Stomach (tissue), 9 donors: ENCODE results near the gene SH2D5. TPM values are rescaled to one million over a fixed set of nuclear protein-coding genes. Genes with fewer than 3 reads are reported as not detected.

Experiments used
- DNase-seq, 2 donors: peaks; one replicate each; pipeline versions ENCODE4 v3.0.0 to v3.0.0-alpha.2; 2013 to 2019
- H3K27ac ChIP-seq, 5 donors: fragments of 200-600 bp in 4 of 5; sonication (generic) in 4 of 5; one replicate each; pipeline ENCODE4 v1.5.1; 2013 to 2019; ENCODE audit warnings: mild to moderate bottlenecking in 1 of 5, moderate library complexity in 1 of 5
- H3K27me3 ChIP-seq, 3 donors: fragments of 200-600 bp; sonication (generic); one replicate each; pipeline ENCODE4 v1.5.1; 2017 to 2019; ENCODE audit warnings: mixed run types in 1 of 3
- H3K36me3 ChIP-seq, 4 donors: fragments of 200-600 bp; sonication (generic); 1 replicate in 3 of 4; 2 replicates in 1 of 4; pipeline ENCODE4 v1.5.1; 2016 to 2019
- H3K4me1 ChIP-seq, 4 donors: fragments of 200-600 bp; sonication (generic); one replicate each; pipeline ENCODE4 v1.5.1; 2016 to 2019
- H3K4me3 ChIP-seq, 4 donors: fragments of 200-600 bp; sonication (generic) in 3 of 4; one replicate each; pipeline ENCODE4 v1.5.1; 2016 to 2019; ENCODE audit warnings: mild to moderate bottlenecking in 1 of 4
- H3K9me3 ChIP-seq, 4 donors: fragments of 200-600 bp; sonication (generic); one replicate each; pipeline ENCODE4 v1.5.1; 2016 to 2019
- EP300 ChIP-seq: sonication (generic); formaldehyde crosslinking; IDR thresholded peaks from one replicate; pipeline ENCODE4 v1.6.1; 2017; ENCODE audit warnings: antibody characterized with exemption
- POLR2A ChIP-seq, 4 donors: fragments of 450-650 bp; IDR thresholded peaks; one replicate each; pipeline ENCODE4 v1.6.1; 2016; ENCODE audit warnings: antibody characterized with exemption in 4 of 4, control low read depth in 2 of 4, mild to moderate bottlenecking in 1 of 4, moderate library complexity in 1 of 4
- POLR2AphosphoS5 ChIP-seq, 3 donors: sonication (generic); formaldehyde crosslinking; IDR thresholded peaks; one replicate each; pipeline ENCODE4 v1.6.1; 2016; ENCODE audit warnings: antibody characterized with exemption in 3 of 3
- WGBS, 5 donors: extraction: QIAGEN DNeasy Blood & Tissue Kit in 3 of 5; methylation state at CpG; one replicate each; pipeline versions ENCODE4 v1.1.5 to v1.1.7; 2013 to 2018; 5-methylcytosine and 5-hydroxymethylcytosine counted together
- intact Hi-C: fragments of 100-400 bp; cut with DNase I; formaldehyde crosslinking; loops from one replicate; pipeline ENCODE4 v1.15.1; 2023; ENCODE audit warnings: low total_unique reads
- polyA plus RNA-seq, 3 donors: library from polyadenylated mRNA; stranded (reverse); fragments of 200-250 nt; gene quantifications; one replicate each; pipeline ENCODE4 v1.2.3, GENCODE V29; 2013
- total RNA-seq, 5 donors: library from RNA; depleted of rRNA; stranded (reverse); fragments of >200 nt; gene quantifications; one replicate each; pipeline versions ENCODE4 v1.1.0 to v1.2.3, GENCODE V29; 2014 to 2016
- TF ChIP-seq, protein P1 (sequence below), 7 experiments: fragments of 450-650 bp in 4 of 7; fragments of 200-600 bp in 3 of 7; sonication (generic) in 3 of 7; IDR thresholded peaks; one replicate each; pipeline ENCODE4 v1.5.1; 2016 to 2019; ENCODE audit warnings: antibody characterized with exemption in 7 of 7, control low read depth in 2 of 7, mild to moderate bottlenecking in 1 of 7
- donor health status: healthy with polysubstance abuse.
- donor health status: Bipolar disorder and iron deficiency.
- donor health status: healthy.

SH2D5 gene
- total and polyA plus RNA-seq, 8 donors = 0.18 to 7.0 (median 0.36) TPM; not detected in 4

DNA sequence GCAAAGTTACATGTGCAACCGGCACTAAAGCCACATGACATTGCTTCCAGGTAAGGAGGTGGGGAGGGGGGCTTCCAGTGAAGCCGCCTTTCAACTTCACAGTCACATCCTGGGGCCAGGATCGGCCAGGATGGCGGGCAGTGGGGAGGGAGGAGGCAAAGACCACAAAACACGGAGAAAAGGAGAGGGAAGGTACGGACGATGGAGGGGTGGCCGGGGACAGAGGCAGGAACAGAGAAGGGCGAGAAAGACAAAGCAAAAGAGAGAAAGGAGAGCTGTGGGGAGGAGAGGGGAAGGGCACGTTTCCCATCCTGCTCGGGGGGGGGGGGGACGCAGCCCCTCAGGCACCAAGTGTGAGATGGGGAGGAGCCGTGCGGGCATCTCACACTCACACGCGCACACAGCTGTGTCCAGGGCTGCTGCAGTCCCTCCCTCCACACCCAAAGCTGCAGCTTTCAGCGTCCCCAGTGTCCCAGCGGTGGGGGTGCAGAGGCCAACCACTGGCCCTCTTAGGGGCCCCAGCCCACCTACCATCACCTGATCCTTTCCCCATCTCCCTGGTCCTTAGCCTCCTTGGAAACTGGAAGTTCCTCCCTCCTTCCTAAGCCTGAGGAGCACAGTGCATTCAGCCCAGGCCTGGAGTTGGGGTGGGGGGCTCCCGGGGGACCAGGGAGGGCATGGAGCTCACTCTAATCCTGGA is 2.4 kb downstream of the SH2D5 start:
- WGBS, 5 donors = 11 to 17% (median 15%) methylated on average over 16 to 19 of the region's 19 CpGs
- H3K27ac ChIP-seq = no peak overlapping the region
- H3K4me1 ChIP-seq = peaks cover 26 to 42% (median 28%) of the 10 kb centered on the region in 4 donors
- no peaks in the 10 kb centered on the region for H3K9me3 ChIP-seq
- H3K36me3 ChIP-seq = no peaks in the 10 kb centered on the region
- peaks cover 0 to 55% (median 51%) of the 10 kb centered on the region in 3 donors for H3K27me3 ChIP-seq
- no peak for TF ChIP-seq POLR2A (IDR thresholded peaks at IDR 0.05)
- TF ChIP-seq, protein P1, sequence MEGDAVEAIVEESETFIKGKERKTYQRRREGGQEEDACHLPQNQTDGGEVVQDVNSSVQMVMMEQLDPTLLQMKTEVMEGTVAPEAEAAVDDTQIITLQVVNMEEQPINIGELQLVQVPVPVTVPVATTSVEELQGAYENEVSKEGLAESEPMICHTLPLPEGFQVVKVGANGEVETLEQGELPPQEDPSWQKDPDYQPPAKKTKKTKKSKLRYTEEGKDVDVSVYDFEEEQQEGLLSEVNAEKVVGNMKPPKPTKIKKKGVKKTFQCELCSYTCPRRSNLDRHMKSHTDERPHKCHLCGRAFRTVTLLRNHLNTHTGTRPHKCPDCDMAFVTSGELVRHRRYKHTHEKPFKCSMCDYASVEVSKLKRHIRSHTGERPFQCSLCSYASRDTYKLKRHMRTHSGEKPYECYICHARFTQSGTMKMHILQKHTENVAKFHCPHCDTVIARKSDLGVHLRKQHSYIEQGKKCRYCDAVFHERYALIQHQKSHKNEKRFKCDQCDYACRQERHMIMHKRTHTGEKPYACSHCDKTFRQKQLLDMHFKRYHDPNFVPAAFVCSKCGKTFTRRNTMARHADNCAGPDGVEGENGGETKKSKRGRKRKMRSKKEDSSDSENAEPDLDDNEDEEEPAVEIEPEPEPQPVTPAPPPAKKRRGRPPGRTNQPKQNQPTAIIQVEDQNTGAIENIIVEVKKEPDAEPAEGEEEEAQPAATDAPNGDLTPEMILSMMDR (IDR thresholded peaks at IDR 0.05) = no peak
- intact Hi-C loops = no loop called here
- no peak for DNase-seq
- H3K4me3 ChIP-seq = no peak overlapping the region

GRCh38 chr1:20729155-20729931 is 3.2 kb downstream of the SH2D5 start:
- intact Hi-C loops = no loop called here
- Histone ChIP-seq H3K4me3 (no peak overlapping the region), H3K36me3 (no peaks in the 10 kb centered on the region), H3K27me3 (peaks cover 0 to 55% (median 51%) of the 10 kb centered on the region in 3 donors), H3K9me3 (no peaks in the 10 kb centered on the region), H3K27ac (no peak overlapping the region), H3K4me1 (peaks cover 26 to 42% (median 28%) of the 10 kb centered on the region in 4 donors)
- WGBS, 5 donors = 50 to 64% (median 53%) methylated on average over 8 to 14 of the region's 14 CpGs
- TF ChIP-seq EP300 (no peak), POLR2AphosphoS5 (IDR thresholded peaks at IDR 0.05) (no peak), POLR2A (IDR thresholded peaks at IDR 0.05) (no peak)
- TF ChIP-seq, protein P1 (IDR thresholded peaks at IDR 0.05) = no peak
- DNase-seq = no peak

DNA sequence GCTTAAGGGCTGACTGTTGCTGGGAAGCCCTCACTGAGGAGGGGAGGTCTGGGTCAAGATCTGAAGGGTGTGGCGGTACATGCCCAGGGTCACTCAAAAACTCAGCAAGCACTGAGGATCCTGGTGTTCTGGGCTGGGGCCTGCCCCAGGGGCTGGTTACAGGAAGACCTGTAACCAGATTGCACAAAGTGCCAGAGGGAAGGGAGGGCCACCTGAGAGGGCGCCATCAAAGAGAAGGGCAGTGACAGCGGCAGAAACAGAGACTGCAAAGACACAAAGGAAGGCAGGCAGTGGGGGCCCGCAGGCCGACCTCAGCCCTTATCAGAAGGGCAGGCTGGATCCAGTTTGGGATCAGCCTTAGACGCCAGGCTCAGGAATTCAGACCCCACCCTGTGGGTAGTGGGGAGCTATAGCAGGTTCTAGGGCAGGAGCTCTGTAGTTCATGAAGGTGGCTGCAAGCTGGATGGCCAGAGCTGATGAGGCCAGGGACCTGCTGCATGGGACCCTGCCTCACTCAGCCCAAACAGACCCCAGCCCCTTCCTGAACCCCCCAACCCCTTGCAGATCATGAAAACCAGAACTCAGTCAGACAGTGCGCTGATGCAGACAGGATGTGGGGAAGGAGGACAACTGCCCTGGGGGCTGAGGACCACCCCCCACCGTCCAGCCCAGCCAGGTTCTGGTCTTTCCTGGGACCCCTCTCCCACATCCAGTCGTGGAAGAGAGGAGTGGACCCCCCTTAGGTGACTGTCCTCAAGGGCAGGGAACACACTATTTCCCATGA is 3.9 kb downstream of the SH2D5 start:
- Histone ChIP-seq H3K4me1 (peaks cover 24 to 37% (median 25%) of the 10 kb centered on the region in 4 donors), H3K4me3 (no peak overlapping the region), H3K36me3 (no peaks in the 10 kb centered on the region), H3K27me3 (peaks cover 0 to 55% (median 51%) of the 10 kb centered on the region in 3 donors), H3K27ac (no peak overlapping the region), H3K9me3 (no peaks in the 10 kb centered on the region)
- DNase-seq = peak in 1 of 2 donors; percentile 21
- 52 to 60% (median 54%) methylated on average over 8 to 9 of the region's 9 CpGs for WGBS, 5 donors
- TF ChIP-seq POLR2AphosphoS5 (IDR thresholded peaks at IDR 0.05) (no peak), POLR2A (IDR thresholded peaks at IDR 0.05) (no peak), EP300 (no peak)
- TF ChIP-seq, protein P1 (IDR thresholded peaks at IDR 0.05) = no peak
- intact Hi-C loops = no loop called here

GRCh38 chr1:20727746-20728316 is 4.7 kb downstream of the SH2D5 start:
- Histone ChIP-seq H3K36me3 (no peaks in the 10 kb centered on the region), H3K27ac (no peak overlapping the region), H3K4me3 (no peak overlapping the region), H3K4me1 (peaks cover 17 to 30% (median 17%) of the 10 kb centered on the region in 4 donors), H3K27me3 (peaks cover 0 to 55% (median 50%) of the 10 kb centered on the region in 3 donors), H3K9me3 (no peaks in the 10 kb centered on the region)
- TF ChIP-seq POLR2AphosphoS5 (IDR thresholded peaks at IDR 0.05) = no peak
- TF ChIP-seq, protein P1 (IDR thresholded peaks at IDR 0.05) = no peak
- TF ChIP-seq EP300 = no peak
- no peak for TF ChIP-seq POLR2A (IDR thresholded peaks at IDR 0.05)
- intact Hi-C loops = no loop called here
- WGBS, 5 donors = 37 to 44% (median 41%) methylated on average over 7 to 13 of the region's 13 CpGs
- DNase-seq = peak in 1 of 2 donors; percentile 16
